Subcutaneous abdominal adipose tissue (tissue), 5 donors: ENCODE data around the gene NMT1.

Source experiments
- H3K27ac ChIP-seq: one replicate; pipeline ENCODE4 v1.7.0; 2013; ENCODE audit warnings: low read depth, mild to moderate bottlenecking, inconsistent platforms, low read length, moderate library complexity
- H3K27me3 ChIP-seq, 5 donors: one replicate each; pipeline ENCODE4 v1.7.0; 2013; ENCODE audit warnings: low read length in 5 of 5, inconsistent platforms in 1 of 5; ENCODE audit not compliant: control insufficient read depth in 5 of 5, insufficient read depth in 4 of 5
- H3K36me3 ChIP-seq, 5 donors: one replicate each; pipeline ENCODE4 v1.7.0; 2013; ENCODE audit warnings: low read length in 5 of 5; ENCODE audit not compliant: control insufficient read depth in 5 of 5, insufficient read depth in 5 of 5
- H3K4me1 ChIP-seq, 5 donors: one replicate each; pipeline ENCODE4 v1.7.0; 2013; ENCODE audit warnings: low read length in 5 of 5, mild to moderate bottlenecking in 3 of 5, moderate library complexity in 1 of 5; ENCODE audit not compliant: control insufficient read depth in 5 of 5, insufficient read depth in 5 of 5
- H3K4me3 ChIP-seq, 5 donors: one replicate each; pipeline ENCODE4 v1.7.0; 2013; ENCODE audit warnings: low read length in 5 of 5, low read depth in 1 of 5
- H3K9ac ChIP-seq, 5 donors: one replicate each; pipeline ENCODE4 v1.7.0; 2013; ENCODE audit warnings: low read length in 5 of 5, mild to moderate bottlenecking in 4 of 5, moderate library complexity in 3 of 5
- H3K9me3 ChIP-seq, 5 donors: one replicate each; pipeline ENCODE4 v1.7.0; 2013; ENCODE audit warnings: low read length in 5 of 5; ENCODE audit not compliant: control insufficient read depth in 5 of 5
- donor health status: healthy.
- donor health status: healthy.
- donor health status: healthy.
- donor health status: healthy.
- donor health status: healthy.

Gene NMT1

GRCh38 chr17:45070809-45071208 lies 9.7 kb downstream of the NMT1 start:
- H3K27ac ChIP-seq: no peak overlapping the region
- no peak overlapping the region for H3K9ac ChIP-seq
- no peak overlapping the region for H3K4me3 ChIP-seq
- H3K4me1 ChIP-seq: peaks cover 4 to 27% (median 16%) of the 10 kb centered on the region in 5 donors
- no peaks in the 10 kb centered on the region for H3K9me3 ChIP-seq
- H3K36me3 ChIP-seq: peaks cover 0 to 18% (median 15%) of the 10 kb centered on the region in 5 donors
- H3K27me3 ChIP-seq: no peaks in the 10 kb centered on the region

- Histone ChIP-seq H3K9ac (no peak overlapping the region), H3K4me3 (no peak overlapping the region), H3K36me3 (peaks cover 0 to 21% (median 15%) of the 10 kb centered on the region in 5 donors), H3K27ac (peak overlapping the region; percentile 67), H3K9me3 (no peaks in the 10 kb centered on the region), H3K27me3 (no peaks in the 10 kb centered on the region), H3K4me1 (peaks cover 4 to 33% (median 21%) of the 10 kb centered on the region in 5 donors)
Observed at GRCh38 chr17:45073414-45074070, 12.4 kb downstream of the NMT1 start.

- no peak overlapping the region for H3K4me3 ChIP-seq
- no peak overlapping the region for H3K9ac ChIP-seq
- H3K4me1 ChIP-seq: peaks cover 4 to 46% (median 34%) of the 10 kb centered on the region in 5 donors
- H3K36me3 ChIP-seq: peaks cover 3 to 31% (median 25%) of the 10 kb centered on the region in 5 donors
- H3K27ac ChIP-seq: no peak overlapping the region
- no peaks in the 10 kb centered on the region for H3K27me3 ChIP-seq
- H3K9me3 ChIP-seq: no peaks in the 10 kb centered on the region
Observed at GRCh38 chr17:45077643-45078042, 16.5 kb downstream of the NMT1 start.

GRCh38 chr17:45081047-45081703 lies 20.1 kb downstream of the NMT1 start:
- no peak overlapping the region for H3K4me3 ChIP-seq
- H3K9ac ChIP-seq: peak overlapping the region in 1 of 5 donors; percentile 30
- H3K27ac ChIP-seq: peak overlapping the region; percentile 55
- no peaks in the 10 kb centered on the region for H3K27me3 ChIP-seq
- no peaks in the 10 kb centered on the region for H3K9me3 ChIP-seq
- peaks cover 0 to 26% (median 22%) of the 10 kb centered on the region in 5 donors for H3K4me1 ChIP-seq
- H3K36me3 ChIP-seq: peaks cover 3 to 45% (median 36%) of the 10 kb centered on the region in 5 donors

GRCh38 chr17:45086391-45086790 lies 25.3 kb downstream of the NMT1 start:
- peaks cover 6 to 84% (median 74%) of the 10 kb centered on the region in 5 donors for H3K36me3 ChIP-seq
- H3K4me3 ChIP-seq: no peak overlapping the region
- peak overlapping the region; percentile 50 for H3K27ac ChIP-seq
- H3K9ac ChIP-seq: no peak overlapping the region
- H3K9me3 ChIP-seq: no peaks in the 10 kb centered on the region
- no peaks in the 10 kb centered on the region for H3K27me3 ChIP-seq
- H3K4me1 ChIP-seq: peaks cover 0 to 21% (median 14%) of the 10 kb centered on the region in 5 donors

GRCh38 chr17:45086865-45087503 lies 25.9 kb downstream of the NMT1 start:
- H3K36me3 ChIP-seq: peaks cover 6 to 84% (median 72%) of the 10 kb centered on the region in 5 donors
- no peaks in the 10 kb centered on the region for H3K9me3 ChIP-seq
- peak overlapping the region in 1 of 5 donors; percentile 20 for H3K9ac ChIP-seq
- H3K4me3 ChIP-seq: no peak overlapping the region
- H3K27me3 ChIP-seq: no peaks in the 10 kb centered on the region
- H3K27ac ChIP-seq: peak overlapping the region; percentile 50
- peaks cover 0 to 17% (median 11%) of the 10 kb centered on the region in 5 donors for H3K4me1 ChIP-seq

- Histone ChIP-seq H3K27ac (peak overlapping the region; percentile 50), H3K36me3 (peaks cover 4 to 84% (median 70%) of the 10 kb centered on the region in 5 donors), H3K27me3 (no peaks in the 10 kb centered on the region), H3K4me3 (no peak overlapping the region), H3K4me1 (peaks cover 0 to 22% (median 16%) of the 10 kb centered on the region in 5 donors), H3K9ac (peak overlapping the region in 1 of 5 donors; percentile 20), H3K9me3 (no peaks in the 10 kb centered on the region)
Observed at GRCh38 chr17:45087504-45087975, 26.4 kb downstream of the NMT1 start.

GRCh38 chr17:45087978-45088377 lies 26.9 kb downstream of the NMT1 start:
- Histone ChIP-seq H3K27me3 (no peaks in the 10 kb centered on the region), H3K9ac (no peak overlapping the region), H3K36me3 (peaks cover 4 to 83% (median 72%) of the 10 kb centered on the region in 5 donors)

GRCh38 chr17:45088741-45089140 lies 27.6 kb downstream of the NMT1 start:
- Histone ChIP-seq H3K27me3 (no peaks in the 10 kb centered on the region), H3K4me1 (peaks cover 5 to 34% (median 26%) of the 10 kb centered on the region in 5 donors), H3K9ac (no peak overlapping the region), H3K4me3 (no peak overlapping the region), H3K9me3 (no peaks in the 10 kb centered on the region), H3K36me3 (peaks cover 4 to 86% (median 68%) of the 10 kb centered on the region in 5 donors), H3K27ac (no peak overlapping the region)

More at GRCh38 chr17:45087978-45088377, 26.9 kb downstream of the NMT1 start:
- Histone ChIP-seq H3K4me3 (no peak overlapping the region), H3K4me1 (peaks cover 3 to 27% (median 19%) of the 10 kb centered on the region in 5 donors), H3K9me3 (no peaks in the 10 kb centered on the region), H3K27ac (no peak overlapping the region)
